Keratinocyte (primary cell): ENCODE measurements around the gene DUSP10. TPM values are rescaled to one million over a fixed set of nuclear protein-coding genes. Genes with fewer than 3 reads are reported as not detected.

Source experiments
- DNase-seq: peaks from one replicate; pipeline ENCODE4 v3.0.0-alpha.2; 2011; ENCODE audit warnings: low read depth, missing footprints, low spot score
- FAIRE-seq: peaks from 2 replicates; lab custom pipeline; 2011; peaks lifted over from hg19 to GRCh38; lab: Jason Lieb, UNC
- H2AFZ ChIP-seq: 2 replicates; pipeline ENCODE4 v1.6.0; 2012; ENCODE audit warnings: low read length, control low read depth, inconsistent platforms; ENCODE audit not compliant: control insufficient read depth
- H3K27ac ChIP-seq: 2 replicates; pipeline ENCODE4 v1.5.1; 2011; ENCODE audit warnings: low read length; ENCODE audit not compliant: control insufficient read depth, insufficient read depth
- H3K27me3 ChIP-seq: 3 replicates; pipeline ENCODE4 v1.6.0; 2011; ENCODE audit warnings: low read length; ENCODE audit not compliant: control insufficient read depth, insufficient read depth; ENCODE audit errors: extremely low read depth
- H3K36me3 ChIP-seq, 2 experiments: 2 replicates in 1 of 2; 3 replicates in 1 of 2; pipeline ENCODE4 v1.5.1; 2011; ENCODE audit warnings: low read length in 2 of 2, mild to moderate bottlenecking in 1 of 2; ENCODE audit not compliant: control insufficient read depth in 2 of 2, insufficient read depth in 2 of 2; ENCODE audit errors: extremely low read depth in 1 of 2
- H3K4me1 ChIP-seq: 3 replicates; pipeline ENCODE4 v1.5.1; 2011; ENCODE audit warnings: low read length; ENCODE audit not compliant: control insufficient read depth, insufficient read depth; ENCODE audit errors: extremely low read depth
- H3K4me2 ChIP-seq: 3 replicates; pipeline ENCODE4 v1.6.0; 2011; ENCODE audit warnings: low read depth, low read length; ENCODE audit not compliant: control insufficient read depth, insufficient read depth; ENCODE audit errors: extremely low read depth
- H3K4me3 ChIP-seq, 3 experiments: fragments of 200-600 bp in 1 of 3; sonication (generic) in 1 of 3; 2 replicates in 2 of 3; 3 replicates in 1 of 3; pipeline ENCODE4 v1.5.1; 2011 to 2016; ENCODE audit warnings: low read length in 3 of 3, mild to moderate bottlenecking in 3 of 3, control low read depth in 2 of 3, inconsistent platforms in 1 of 3, low read depth in 1 of 3, mixed read lengths in 1 of 3, mixed run types in 1 of 3, moderate library complexity in 1 of 3; ENCODE audit not compliant: control insufficient read depth in 2 of 3, insufficient read depth in 2 of 3; ENCODE audit errors: extremely low read depth in 1 of 3
- H3K79me2 ChIP-seq: 2 replicates; pipeline ENCODE4 v1.6.0; 2012; ENCODE audit warnings: low read length; ENCODE audit not compliant: control insufficient read depth, insufficient read depth
- H3K9ac ChIP-seq: 3 replicates; pipeline ENCODE4 v1.6.0; 2011; ENCODE audit warnings: low read length; ENCODE audit not compliant: control insufficient read depth, insufficient read depth; ENCODE audit errors: extremely low read depth
- H3K9me1 ChIP-seq: 3 replicates; pipeline ENCODE4 v1.6.0; 2011; ENCODE audit warnings: low read length; ENCODE audit not compliant: control insufficient read depth, insufficient read depth; ENCODE audit errors: extremely low read depth
- H3K9me3 ChIP-seq: 2 replicates; pipeline ENCODE4 v1.5.1; 2012; ENCODE audit warnings: low read depth, low read length; ENCODE audit not compliant: control insufficient read depth
- H4K20me1 ChIP-seq: 3 replicates; pipeline ENCODE4 v1.6.0; 2011; ENCODE audit warnings: low read length; ENCODE audit not compliant: control insufficient read depth, insufficient read depth; ENCODE audit errors: extremely low read depth
- EZH2 ChIP-seq: IDR thresholded peaks from one replicate; pipeline ENCODE4 v1.6.1; 2012; ENCODE audit warnings: inconsistent platforms, mild to moderate bottlenecking, low read length, moderate library complexity
- dilution Hi-C: fragments of 300-500 bp; cut with MboI; formaldehyde crosslinking; loops from one replicate; pipeline ENCODE4 v1.7.0; 2020; ENCODE audit warnings: low sequenced_read_pairs; ENCODE audit not compliant: extremely low pct_ligation_motif_present
- polyA plus RNA-seq, 5 experiments: library from polyadenylated mRNA; depleted of rRNA in 3 of 5; stranded (reverse) in 3 of 5; stranded (forward) in 1 of 5; unstranded in 1 of 5; fragments of >200 nt; gene quantifications; 1 replicate in 1 of 5; 2 replicates in 3 of 5; 3 replicates in 1 of 5; pipeline versions ENCODE4 v1.2.1 to v1.2.3, GENCODE V29; 2011 to 2012; ENCODE audit warnings: missing spikeins in 2 of 5, low read depth in 1 of 5, low replicate concordance in 1 of 5
- TF ChIP-seq, protein P1 (sequence below), 3 experiments: IDR thresholded peaks in 1 of 3; conservative IDR thresholded peaks in 1 of 3; optimal IDR thresholded peaks in 1 of 3; 2 replicates in 2 of 3; 3 replicates in 1 of 3; pipeline versions ENCODE3 to v1.5.1; 2011; ENCODE audit warnings: low read length in 3 of 3, mild to moderate bottlenecking in 3 of 3, moderate library complexity in 2 of 3, control low read depth in 1 of 3, inconsistent platforms in 1 of 3; ENCODE audit not compliant: insufficient read depth in 2 of 3; ENCODE audit errors: extremely low read depth in 1 of 3

DUSP10 gene
- polyA plus RNA-seq, 1 donor (not counting 4 experiments of a cell fraction or from before 2014, with no cell fraction given), result 15.1 TPM

DNA sequence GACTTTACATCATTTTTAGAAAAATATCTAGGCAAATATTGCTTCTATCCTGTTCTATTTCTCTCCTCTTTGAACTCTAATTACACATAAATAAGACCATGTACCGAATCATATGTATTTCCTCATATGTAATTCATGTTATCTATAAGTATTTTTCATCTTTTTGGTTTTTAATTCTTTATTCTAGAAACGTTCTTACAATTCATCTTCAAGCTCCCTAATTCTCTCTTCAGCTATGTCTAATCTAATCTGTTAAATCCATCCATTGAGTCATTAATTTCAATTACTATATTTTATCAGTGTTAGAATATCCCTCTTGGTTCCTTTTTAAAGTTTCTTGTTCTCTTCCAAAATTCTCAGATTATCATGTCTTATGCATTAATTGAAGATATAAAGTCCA is 61.8 kb downstream of the DUSP10 start:
- dilution Hi-C loops, result no loop called here
- TF ChIP-seq, protein P1, sequence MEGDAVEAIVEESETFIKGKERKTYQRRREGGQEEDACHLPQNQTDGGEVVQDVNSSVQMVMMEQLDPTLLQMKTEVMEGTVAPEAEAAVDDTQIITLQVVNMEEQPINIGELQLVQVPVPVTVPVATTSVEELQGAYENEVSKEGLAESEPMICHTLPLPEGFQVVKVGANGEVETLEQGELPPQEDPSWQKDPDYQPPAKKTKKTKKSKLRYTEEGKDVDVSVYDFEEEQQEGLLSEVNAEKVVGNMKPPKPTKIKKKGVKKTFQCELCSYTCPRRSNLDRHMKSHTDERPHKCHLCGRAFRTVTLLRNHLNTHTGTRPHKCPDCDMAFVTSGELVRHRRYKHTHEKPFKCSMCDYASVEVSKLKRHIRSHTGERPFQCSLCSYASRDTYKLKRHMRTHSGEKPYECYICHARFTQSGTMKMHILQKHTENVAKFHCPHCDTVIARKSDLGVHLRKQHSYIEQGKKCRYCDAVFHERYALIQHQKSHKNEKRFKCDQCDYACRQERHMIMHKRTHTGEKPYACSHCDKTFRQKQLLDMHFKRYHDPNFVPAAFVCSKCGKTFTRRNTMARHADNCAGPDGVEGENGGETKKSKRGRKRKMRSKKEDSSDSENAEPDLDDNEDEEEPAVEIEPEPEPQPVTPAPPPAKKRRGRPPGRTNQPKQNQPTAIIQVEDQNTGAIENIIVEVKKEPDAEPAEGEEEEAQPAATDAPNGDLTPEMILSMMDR (optimal IDR thresholded peaks at IDR 0.05 in 1 of 3, IDR thresholded peaks at IDR 0.05 in 1 of 3, conservative IDR thresholded peaks at IDR 0.05 in 1 of 3; ENCODE audit: extremely low read depth in 1 of 3, insufficient read depth in 2 of 3, low read length in 3 of 3), result no peak
- no peak for TF ChIP-seq EZH2

DNA sequence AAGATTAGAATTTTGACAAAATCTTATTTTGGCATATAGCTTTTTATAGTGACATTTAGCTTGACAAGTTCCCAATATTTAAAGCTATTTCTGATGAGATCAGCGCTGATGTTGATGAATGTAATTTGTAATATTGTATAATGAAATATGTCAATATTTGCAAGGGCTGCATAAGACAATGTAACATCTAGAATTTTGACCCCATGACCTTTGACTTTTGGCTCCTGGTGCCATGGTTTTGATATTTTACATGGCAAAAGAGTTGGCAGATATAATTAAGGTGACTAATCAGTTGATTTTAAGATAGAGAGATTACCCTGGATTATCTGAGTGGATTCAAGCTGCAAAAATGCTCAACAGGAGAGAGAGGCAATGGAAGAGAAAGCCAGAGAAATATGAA is 63.9 kb downstream of the DUSP10 start:
- H3K9me1 ChIP-seq, result no peaks in the 10 kb centered on the region

More for the DNA sequence above, 61.8 kb downstream of the DUSP10 start:
- Histone ChIP-seq H3K36me3 (no peaks in the 10 kb centered on the region), H3K27ac (no peak overlapping the region), H3K27me3 (no peaks in the 10 kb centered on the region), H3K9ac (no peak overlapping the region), H2AFZ (no peak overlapping the region), H3K4me2 (no peak overlapping the region), H4K20me1 (no peaks in the 10 kb centered on the region), H3K9me3 (no peaks in the 10 kb centered on the region), H3K4me1 (no peaks in the 10 kb centered on the region), H3K9me1 (no peaks in the 10 kb centered on the region), H3K4me3 (no peak overlapping the region), H3K79me2 (no peaks in the 10 kb centered on the region)
- FAIRE-seq (no peak), DNase-seq (no peak)

More for the DNA sequence above, 63.9 kb downstream of the DUSP10 start:
- H3K4me3 ChIP-seq, result no peak overlapping the region
- no peak overlapping the region for H2AFZ ChIP-seq
- H3K36me3 ChIP-seq, result no peaks in the 10 kb centered on the region
- no peak overlapping the region for H3K27ac ChIP-seq
- no peaks in the 10 kb centered on the region for H3K4me1 ChIP-seq
- H4K20me1 ChIP-seq, result no peaks in the 10 kb centered on the region
- no peak overlapping the region for H3K4me2 ChIP-seq
- H3K27me3 ChIP-seq, result no peaks in the 10 kb centered on the region
- no peak for FAIRE-seq
- TF ChIP-seq EZH2, result no peak
- TF ChIP-seq, protein P1 (optimal IDR thresholded peaks at IDR 0.05 in 1 of 3, IDR thresholded peaks at IDR 0.05 in 1 of 3, conservative IDR thresholded peaks at IDR 0.05 in 1 of 3; ENCODE audit: extremely low read depth in 1 of 3, insufficient read depth in 2 of 3, low read length in 3 of 3), result no peak
- DNase-seq, result no peak
- dilution Hi-C loops, result no loop called here
- no peaks in the 10 kb centered on the region for H3K79me2 ChIP-seq
- H3K9me3 ChIP-seq, result no peaks in the 10 kb centered on the region
- H3K9ac ChIP-seq, result no peak overlapping the region
